Astrocyte (in vitro differentiated cells and primary cell): ENCODE results near the gene SC5D. TPM values are rescaled to one million over a fixed set of nuclear protein-coding genes. Genes with fewer than 3 reads are reported as not detected.

Experiments
- DNase-seq: peaks from one replicate; pipeline ENCODE4 v3.0.0-alpha.2; 2010; ENCODE audit warnings: low read depth
- FAIRE-seq: peaks from 2 replicates; lab custom pipeline; 2011; peaks lifted over from hg19 to GRCh38; lab: Jason Lieb, UNC
- H2AFZ ChIP-seq: 2 replicates; pipeline ENCODE4 v1.6.0; 2012; ENCODE audit warnings: low read depth, low read length, inconsistent platforms
- H3K27ac ChIP-seq: 2 replicates; pipeline ENCODE4 v1.5.1; 2011; ENCODE audit warnings: low read depth, low read length, inconsistent platforms
- H3K27me3 ChIP-seq: 2 replicates; pipeline ENCODE4 v1.6.0; 2011; ENCODE audit warnings: low read length, inconsistent platforms; ENCODE audit not compliant: insufficient read depth
- H3K36me3 ChIP-seq: 2 replicates; pipeline ENCODE4 v1.5.1; 2011; ENCODE audit warnings: low read length, inconsistent platforms; ENCODE audit not compliant: insufficient read depth
- H3K4me1 ChIP-seq: 2 replicates; pipeline ENCODE4 v1.5.1; 2011; ENCODE audit warnings: low read length, inconsistent platforms; ENCODE audit not compliant: insufficient read depth
- H3K4me2 ChIP-seq: 2 replicates; pipeline ENCODE4 v1.6.0; 2012; ENCODE audit warnings: low read length, inconsistent platforms
- H3K4me3 ChIP-seq: 2 replicates; pipeline ENCODE4 v1.5.1; 2011; ENCODE audit warnings: low read depth, mild to moderate bottlenecking, low read length, inconsistent platforms; ENCODE audit not compliant: insufficient read depth
- H3K79me2 ChIP-seq: 2 replicates; pipeline ENCODE4 v1.6.0; 2012; ENCODE audit warnings: mild to moderate bottlenecking, low read length, inconsistent platforms; ENCODE audit not compliant: insufficient read depth
- H3K9ac ChIP-seq: 2 replicates; pipeline ENCODE4 v1.6.0; 2012; ENCODE audit warnings: mild to moderate bottlenecking, low read length, inconsistent platforms
- H3K9me3 ChIP-seq: 2 replicates; pipeline ENCODE4 v1.5.1; 2012; ENCODE audit warnings: low read depth, mild to moderate bottlenecking, low read length, inconsistent platforms; ENCODE audit not compliant: insufficient read depth
- H4K20me1 ChIP-seq: 2 replicates; pipeline ENCODE4 v1.6.0; 2012; ENCODE audit warnings: low read length, inconsistent platforms; ENCODE audit not compliant: insufficient read depth
- H3K27ac Mint-ChIP-seq: one replicate; pipeline ENCODE4 v1.8.0; 2021; ENCODE audit warnings: mild to moderate bottlenecking, mixed read lengths; ENCODE audit not compliant: unreplicated experiment
- H3K27me3 Mint-ChIP-seq: one replicate; pipeline ENCODE4 v1.8.0; 2021; ENCODE audit warnings: low read depth, mixed read lengths; ENCODE audit not compliant: unreplicated experiment
- H3K36me3 Mint-ChIP-seq: one replicate; pipeline ENCODE4 v1.8.0; 2021; ENCODE audit warnings: low read depth, mixed read lengths; ENCODE audit not compliant: unreplicated experiment
- H3K4me1 Mint-ChIP-seq: one replicate; pipeline ENCODE4 v1.8.0; 2021; ENCODE audit warnings: low read depth, mixed read lengths; ENCODE audit not compliant: unreplicated experiment
- H3K4me3 Mint-ChIP-seq: one replicate; pipeline ENCODE4 v1.8.0; 2021; ENCODE audit warnings: mild to moderate bottlenecking, moderate library complexity, mixed read lengths; ENCODE audit not compliant: unreplicated experiment
- H3K9me3 Mint-ChIP-seq: one replicate; pipeline ENCODE4 v1.8.0; 2021; ENCODE audit warnings: mild to moderate bottlenecking, mixed read lengths; ENCODE audit not compliant: unreplicated experiment
- EZH2 ChIP-seq: IDR thresholded peaks from 2 replicates; pipeline ENCODE4 v1.6.1; 2012; ENCODE audit warnings: mild to moderate bottlenecking, low read length, inconsistent platforms; ENCODE audit not compliant: insufficient read depth
- total RNA-seq: library from RNA; stranded (reverse); gene quantifications from 2 replicates; pipeline ENCODE4 v1.2.1, GENCODE V29; 2021
- TF ChIP-seq, protein P1 (sequence below): IDR thresholded peaks from 2 replicates; pipeline ENCODE4 v1.5.1; 2011; ENCODE audit warnings: low read depth, mild to moderate bottlenecking, inconsistent platforms, low read length, moderate library complexity; ENCODE audit not compliant: insufficient read depth

The SC5D gene
- total RNA-seq, 1 donor from 2014 or later: 81.8 TPM

- Histone ChIP-seq H3K9ac (no peak overlapping the region), H3K4me2 (no peak overlapping the region), H3K79me2 (peaks cover 69% of the 10 kb centered on the region), H3K4me3 (no peak overlapping the region), H3K9me3 (no peaks in the 10 kb centered on the region), H2AFZ (no peak overlapping the region), H3K4me1 (peaks cover 2% of the 10 kb centered on the region), H3K36me3 (no peaks in the 10 kb centered on the region), H3K27me3 (no peaks in the 10 kb centered on the region), H4K20me1 (peaks cover 74% of the 10 kb centered on the region), H3K27ac (no peak overlapping the region)
- no peak for DNase-seq
- Mint-ChIP-seq H3K4me1 (peaks cover 23% of the 10 kb centered on the region), H3K27me3 (no peaks in the 10 kb centered on the region), H3K9me3 (no peaks in the 10 kb centered on the region), H3K36me3 (no peaks in the 10 kb centered on the region), H3K27ac (no peak overlapping the region), H3K4me3 (no peak overlapping the region)
- FAIRE-seq: no peak
- TF ChIP-seq, protein P1, sequence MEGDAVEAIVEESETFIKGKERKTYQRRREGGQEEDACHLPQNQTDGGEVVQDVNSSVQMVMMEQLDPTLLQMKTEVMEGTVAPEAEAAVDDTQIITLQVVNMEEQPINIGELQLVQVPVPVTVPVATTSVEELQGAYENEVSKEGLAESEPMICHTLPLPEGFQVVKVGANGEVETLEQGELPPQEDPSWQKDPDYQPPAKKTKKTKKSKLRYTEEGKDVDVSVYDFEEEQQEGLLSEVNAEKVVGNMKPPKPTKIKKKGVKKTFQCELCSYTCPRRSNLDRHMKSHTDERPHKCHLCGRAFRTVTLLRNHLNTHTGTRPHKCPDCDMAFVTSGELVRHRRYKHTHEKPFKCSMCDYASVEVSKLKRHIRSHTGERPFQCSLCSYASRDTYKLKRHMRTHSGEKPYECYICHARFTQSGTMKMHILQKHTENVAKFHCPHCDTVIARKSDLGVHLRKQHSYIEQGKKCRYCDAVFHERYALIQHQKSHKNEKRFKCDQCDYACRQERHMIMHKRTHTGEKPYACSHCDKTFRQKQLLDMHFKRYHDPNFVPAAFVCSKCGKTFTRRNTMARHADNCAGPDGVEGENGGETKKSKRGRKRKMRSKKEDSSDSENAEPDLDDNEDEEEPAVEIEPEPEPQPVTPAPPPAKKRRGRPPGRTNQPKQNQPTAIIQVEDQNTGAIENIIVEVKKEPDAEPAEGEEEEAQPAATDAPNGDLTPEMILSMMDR: no peak
- TF ChIP-seq EZH2: no peak
Measured at GRCh38 chr11:121298774-121299173, 6.2 kb downstream of the SC5D start.

- Mint-ChIP-seq H3K4me3 (no peak overlapping the region), H3K4me1 (peaks cover 23% of the 10 kb centered on the region), H3K27ac (no peak overlapping the region), H3K9me3 (no peaks in the 10 kb centered on the region), H3K36me3 (no peaks in the 10 kb centered on the region), H3K27me3 (no peaks in the 10 kb centered on the region)
- H3K9me3 ChIP-seq: no peaks in the 10 kb centered on the region
- H3K27me3 ChIP-seq: no peaks in the 10 kb centered on the region
- DNase-seq: no peak
- H3K4me1 ChIP-seq: no peaks in the 10 kb centered on the region
- TF ChIP-seq, protein P1: no peak
- TF ChIP-seq EZH2: no peak
- H3K9ac ChIP-seq: no peak overlapping the region
- peaks cover 3% of the 10 kb centered on the region for H3K36me3 ChIP-seq
- no peak overlapping the region for H3K27ac ChIP-seq
- FAIRE-seq: no peak
- H2AFZ ChIP-seq: no peak overlapping the region
- H3K4me2 ChIP-seq: no peak overlapping the region
- H3K4me3 ChIP-seq: no peak overlapping the region
- peaks cover 62% of the 10 kb centered on the region for H3K79me2 ChIP-seq
- H4K20me1 ChIP-seq: peaks cover 69% of the 10 kb centered on the region
Measured at GRCh38 chr11:121299417-121299816, 6.8 kb downstream of the SC5D start.

DNA sequence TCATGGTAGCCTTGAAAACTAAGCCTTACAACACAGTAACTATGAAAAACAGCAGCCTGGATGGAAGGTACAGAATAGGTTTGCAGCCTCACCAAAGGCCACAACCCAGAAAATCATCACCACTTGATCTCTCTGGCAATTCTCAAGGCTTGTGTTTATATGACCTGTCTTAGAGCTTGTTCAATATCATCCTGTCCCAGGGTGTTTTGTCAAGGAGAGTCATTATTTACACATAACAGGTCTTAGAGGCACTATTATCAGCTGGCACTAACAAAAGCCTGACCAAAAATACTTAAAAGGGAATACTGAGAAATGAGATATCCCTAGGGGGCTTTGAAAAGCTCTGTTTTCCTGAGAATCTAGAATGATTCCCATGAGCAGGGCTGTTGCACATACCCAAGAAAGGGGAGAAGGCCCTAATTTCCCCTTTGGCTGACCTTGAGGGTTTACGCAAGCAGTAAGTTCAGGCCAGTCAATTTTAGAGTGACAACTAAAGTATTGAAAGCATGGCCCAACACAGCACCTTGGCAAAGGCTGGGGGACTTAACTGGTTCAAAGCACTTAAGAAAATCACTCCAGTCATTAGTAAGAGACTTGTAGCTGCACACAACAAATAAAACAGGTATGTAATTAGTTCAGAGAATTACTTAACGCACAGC, 7.9 kb downstream of the SC5D start:
- Histone ChIP-seq H3K36me3 (peaks cover 3% of the 10 kb centered on the region), H4K20me1 (peaks cover 59% of the 10 kb centered on the region), H3K4me3 (no peak overlapping the region), H3K4me2 (no peak overlapping the region), H3K27ac (no peak overlapping the region), H3K27me3 (no peaks in the 10 kb centered on the region), H3K9me3 (no peaks in the 10 kb centered on the region), H3K4me1 (no peaks in the 10 kb centered on the region), H2AFZ (no peak overlapping the region), H3K79me2 (peaks cover 52% of the 10 kb centered on the region), H3K9ac (no peak overlapping the region)
- Mint-ChIP-seq H3K36me3 (no peaks in the 10 kb centered on the region), H3K9me3 (no peaks in the 10 kb centered on the region), H3K4me1 (peaks cover 16% of the 10 kb centered on the region), H3K4me3 (no peak overlapping the region), H3K27me3 (no peaks in the 10 kb centered on the region), H3K27ac (no peak overlapping the region)
- FAIRE-seq: no peak
- TF ChIP-seq EZH2: no peak
- TF ChIP-seq, protein P1: no peak
- DNase-seq: no peak
